GM19467 (cell line): ENCODE results near the gene SIK3.
"Not testable (repeated sequence)": the region's sequence is repeated elsewhere in the genome, so short reads cannot be mapped to it uniquely, and the experiment has no call there.

Experiments used
- ATAC-seq: cut with Tn5 transposase; IDR thresholded peaks from one replicate; pipeline ENCODE4 v1.9.1; 2021; ENCODE audit warnings: mild to moderate bottlenecking, moderate library complexity; ENCODE audit not compliant: unreplicated experiment

SIK3 gene

DNA sequence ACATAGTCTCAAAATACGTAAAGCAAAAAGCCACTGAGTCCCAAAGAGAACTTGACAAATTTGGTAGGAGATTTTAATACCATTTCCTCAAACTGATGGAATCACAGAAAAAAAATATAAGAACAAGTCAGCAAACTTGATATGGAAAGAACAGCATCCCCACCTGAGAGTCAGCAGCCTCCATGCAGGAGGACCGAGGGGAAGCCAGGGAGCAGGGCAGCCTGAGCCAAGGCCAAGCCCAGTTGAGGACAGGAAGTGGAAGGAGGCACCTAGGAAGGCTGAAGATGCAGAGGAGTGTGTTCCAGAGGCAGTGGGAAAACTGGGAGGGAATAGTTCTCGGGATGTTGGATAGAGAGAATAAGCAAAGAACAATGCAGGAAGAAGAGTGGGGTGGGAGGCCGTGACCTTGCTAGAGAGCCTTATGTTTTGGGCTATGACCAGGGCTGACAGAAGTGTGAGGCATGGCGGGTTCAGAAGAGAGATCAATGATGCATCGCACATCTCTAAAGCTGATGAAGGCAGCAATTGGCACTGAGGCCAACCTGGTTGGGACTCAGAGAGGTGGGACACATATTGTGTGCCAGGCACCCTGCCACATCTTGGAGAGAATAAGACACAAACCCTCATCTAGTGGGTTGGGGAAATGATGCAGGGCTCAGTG, 290.5 kb downstream of the SIK3 start:
- ATAC-seq, result no peak

- ATAC-seq, result no peak
Measured at GRCh38 chr11:116804001-116804400, 294.2 kb downstream of the SIK3 start.

DNA sequence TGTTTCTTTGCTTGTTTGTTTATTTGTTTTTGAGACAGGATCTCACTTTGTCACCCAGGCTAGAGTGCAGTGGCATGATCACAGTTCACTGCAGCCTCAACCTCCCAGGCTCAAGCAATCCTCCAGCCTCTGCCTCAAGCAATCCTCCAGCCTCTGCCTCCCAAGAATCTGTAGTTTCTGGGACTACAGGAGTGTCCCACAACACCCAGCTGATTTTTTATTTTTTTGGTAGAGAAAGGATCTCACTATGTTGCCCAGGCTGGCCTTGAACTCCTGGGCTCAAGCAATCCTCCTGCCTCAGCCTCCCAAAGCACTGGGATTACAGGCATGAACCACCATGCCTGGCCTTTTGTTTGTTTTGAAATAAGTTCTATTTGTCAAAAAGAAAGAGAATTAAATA, 296.6 kb downstream of the SIK3 start:
- ATAC-seq, result not testable (repeated sequence)

DNA sequence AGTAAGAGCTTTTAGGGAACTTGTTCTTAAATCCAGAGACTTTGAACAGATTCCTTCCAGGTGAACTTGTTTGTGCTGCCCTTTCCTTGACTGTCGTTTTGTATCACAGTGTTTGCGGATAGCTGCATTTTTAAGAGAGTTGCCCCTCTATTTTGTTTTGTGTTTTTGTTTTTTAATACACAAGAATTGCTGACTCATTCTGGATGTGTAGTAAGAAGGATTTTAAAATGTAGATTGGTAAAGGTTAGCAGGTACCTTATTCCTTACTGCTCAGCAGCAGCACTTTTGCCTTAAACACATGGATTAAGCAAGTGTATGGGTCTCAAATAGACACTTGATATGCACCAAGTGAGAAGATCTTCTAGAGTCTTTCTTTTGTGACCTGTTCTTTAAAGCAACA, 297.6 kb downstream of the SIK3 start:
- no peak for ATAC-seq

GRCh38 chr11:116798368-116798767, 299.9 kb downstream of the SIK3 start:
- no peak for ATAC-seq

- ATAC-seq, result no peak
Measured at GRCh38 chr11:116797816-116798215, 300.4 kb downstream of the SIK3 start.

- no peak for ATAC-seq
Measured at GRCh38 chr11:116796548-116796947, 301.7 kb downstream of the SIK3 start.

DNA sequence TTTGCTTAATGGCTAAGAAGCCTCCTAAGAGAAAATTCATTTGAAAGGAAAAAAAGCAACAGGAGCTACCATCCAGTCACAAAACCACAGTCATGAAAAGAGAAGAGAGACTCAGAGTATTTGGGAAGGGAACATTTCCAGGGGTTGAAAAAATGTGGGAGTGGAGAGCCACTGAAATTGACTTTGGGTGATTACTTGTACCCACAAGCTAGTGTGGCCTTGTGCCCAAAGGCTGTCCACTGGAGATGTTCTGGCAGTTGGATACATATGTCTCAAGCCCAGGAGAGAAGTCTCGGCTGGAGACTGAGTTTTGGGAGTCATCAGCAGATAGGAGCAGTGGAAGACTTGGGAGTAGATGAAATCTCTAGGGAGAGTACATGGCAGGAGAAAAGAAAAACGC, 303.4 kb downstream of the SIK3 start:
- ATAC-seq, result no peak

- ATAC-seq, result no peak
Measured at GRCh38 chr11:116793772-116794097, 304.5 kb downstream of the SIK3 start.
